GM21528 (cell line): ENCODE results near the gene WDR74.
A peak's percentile ranks its signal among the peaks of the same experiment; 100 is the strongest.
"Not testable (repeated sequence)": the region's sequence is repeated elsewhere in the genome, so short reads cannot be mapped to it uniquely, and the experiment has no call there.

Experiments
- ATAC-seq: cut with Tn5 transposase; IDR thresholded peaks from one replicate; pipeline ENCODE4 v1.9.1; 2021; ENCODE audit warnings: mild to moderate bottlenecking, moderate library complexity; ENCODE audit not compliant: unreplicated experiment, low FRiP score

WDR74 gene

DNA sequence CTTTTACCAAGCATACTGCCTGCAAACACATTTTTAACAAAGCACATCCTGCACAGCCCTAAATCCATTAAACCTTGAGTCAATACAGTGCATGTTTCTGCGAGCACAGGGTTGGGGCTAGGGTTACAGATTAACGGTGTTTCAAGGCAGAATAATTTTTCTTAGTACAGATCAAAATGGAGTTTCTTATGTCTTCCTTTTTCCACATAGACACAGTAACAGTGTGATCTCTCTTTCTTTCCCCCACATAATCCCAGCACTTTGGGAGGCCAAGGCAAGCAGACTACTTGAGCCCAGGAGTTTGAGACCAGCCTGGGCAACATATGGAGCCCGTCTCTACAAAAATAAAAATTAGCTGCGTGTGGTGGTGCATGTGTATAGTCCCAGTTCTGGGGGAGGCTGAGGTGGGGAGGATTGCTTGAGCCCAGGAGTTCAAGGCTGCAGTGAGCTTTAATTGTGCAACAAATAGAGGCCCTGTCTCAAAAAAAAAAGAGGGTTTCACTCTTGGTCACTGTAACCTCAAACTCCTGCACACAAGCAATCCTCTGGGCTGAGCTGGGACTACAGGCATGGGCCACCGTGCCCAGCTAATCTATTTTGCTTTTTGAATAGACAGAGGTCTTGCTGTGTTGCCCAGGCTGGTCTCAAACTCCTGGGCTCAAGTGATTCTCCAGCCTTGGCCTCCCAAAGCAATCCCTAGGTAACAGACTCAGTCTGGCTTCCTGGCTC, 21.6 kb upstream of the WDR74 start:
- no peak for ATAC-seq

DNA sequence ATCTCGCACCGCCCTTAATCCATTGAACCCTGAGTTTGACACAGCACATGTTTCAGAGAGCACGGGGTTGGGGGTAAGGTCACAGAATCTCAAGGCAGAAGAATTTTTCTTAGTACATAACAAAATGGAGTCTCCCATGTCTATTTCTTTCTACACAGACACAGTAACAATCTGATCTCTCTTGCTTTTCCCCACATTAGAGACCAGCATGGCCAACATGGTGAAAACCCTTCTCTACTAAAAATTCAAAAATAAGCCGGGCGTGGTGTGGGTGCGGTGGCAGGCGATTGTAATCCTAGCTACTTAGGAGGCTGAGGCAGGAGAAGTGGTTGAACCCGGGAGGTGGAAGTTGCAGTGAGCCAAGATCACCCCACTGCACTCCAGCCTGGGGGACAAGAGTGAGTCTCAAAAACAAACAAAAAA, 19.9 kb upstream of the WDR74 start:
- not testable (repeated sequence) for ATAC-seq

DNA sequence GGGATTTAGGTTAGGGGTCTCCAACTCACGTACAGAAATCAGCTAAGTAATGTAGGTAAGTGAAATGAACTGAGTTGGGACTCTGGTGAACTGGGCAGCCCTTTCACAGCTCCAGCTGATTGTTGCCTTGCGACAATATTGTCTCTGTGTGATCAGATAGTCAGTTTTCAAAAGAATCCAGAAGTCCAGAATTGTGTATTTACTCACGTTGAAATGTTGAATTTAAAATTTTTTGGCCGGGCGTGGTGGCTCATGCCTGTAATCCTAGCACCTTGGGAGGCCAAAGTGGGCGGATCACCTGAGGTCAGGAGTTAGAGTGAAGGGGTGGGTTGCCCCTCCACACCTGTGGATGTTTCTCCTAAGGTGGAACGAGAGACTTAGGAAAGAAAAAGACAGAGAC, 18.8 kb upstream of the WDR74 start:
- no peak for ATAC-seq

DNA sequence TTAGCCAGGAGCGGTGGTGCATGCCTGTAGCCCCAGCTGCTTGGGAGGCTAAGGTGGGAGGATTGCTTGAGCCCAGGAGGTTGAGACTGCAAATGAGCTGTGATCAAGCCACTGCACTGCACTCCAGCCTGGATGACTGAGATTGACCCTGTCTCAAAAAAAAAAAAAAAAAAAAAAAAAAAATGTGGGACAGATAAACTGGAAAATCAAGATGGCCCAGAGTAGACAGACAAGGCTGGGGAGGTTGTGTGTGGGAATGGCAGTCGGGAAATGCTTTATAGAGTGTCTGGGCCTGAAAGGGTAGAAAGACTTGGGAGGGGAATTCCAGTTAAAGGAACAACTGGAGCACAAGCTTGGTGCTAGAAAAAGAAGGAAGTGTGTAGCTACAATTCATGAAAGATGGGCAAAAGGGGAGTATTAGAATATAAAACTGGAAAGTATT, 18.2 kb upstream of the WDR74 start:
- ATAC-seq: no peak

DNA sequence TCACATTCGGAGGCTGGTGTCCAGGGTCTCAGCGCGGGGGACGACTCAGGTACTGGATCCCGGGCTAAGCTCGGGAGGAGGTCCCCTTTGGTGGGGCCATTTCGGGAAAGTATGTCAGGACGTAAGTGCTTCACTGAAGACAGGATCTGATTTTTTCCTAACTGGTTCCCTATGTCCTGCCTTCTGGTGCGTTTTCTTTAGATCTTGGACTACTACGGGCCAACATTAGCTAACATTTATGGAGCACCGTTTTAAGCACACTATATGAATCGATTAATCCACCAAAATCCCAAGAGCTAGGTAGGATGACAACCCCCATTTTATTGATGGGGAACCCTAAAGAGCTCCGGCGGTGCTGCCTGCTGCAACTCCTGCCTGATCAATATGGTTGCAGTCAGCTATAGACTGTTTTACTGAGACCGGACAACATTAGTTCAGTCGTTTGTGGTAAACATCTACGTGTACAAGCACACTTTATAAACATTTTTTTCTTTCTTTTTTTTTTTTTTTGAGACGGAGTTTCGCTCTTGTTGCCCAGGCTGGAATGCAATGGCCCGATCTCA, 17.0 kb upstream of the WDR74 start:
- no peak for ATAC-seq

DNA sequence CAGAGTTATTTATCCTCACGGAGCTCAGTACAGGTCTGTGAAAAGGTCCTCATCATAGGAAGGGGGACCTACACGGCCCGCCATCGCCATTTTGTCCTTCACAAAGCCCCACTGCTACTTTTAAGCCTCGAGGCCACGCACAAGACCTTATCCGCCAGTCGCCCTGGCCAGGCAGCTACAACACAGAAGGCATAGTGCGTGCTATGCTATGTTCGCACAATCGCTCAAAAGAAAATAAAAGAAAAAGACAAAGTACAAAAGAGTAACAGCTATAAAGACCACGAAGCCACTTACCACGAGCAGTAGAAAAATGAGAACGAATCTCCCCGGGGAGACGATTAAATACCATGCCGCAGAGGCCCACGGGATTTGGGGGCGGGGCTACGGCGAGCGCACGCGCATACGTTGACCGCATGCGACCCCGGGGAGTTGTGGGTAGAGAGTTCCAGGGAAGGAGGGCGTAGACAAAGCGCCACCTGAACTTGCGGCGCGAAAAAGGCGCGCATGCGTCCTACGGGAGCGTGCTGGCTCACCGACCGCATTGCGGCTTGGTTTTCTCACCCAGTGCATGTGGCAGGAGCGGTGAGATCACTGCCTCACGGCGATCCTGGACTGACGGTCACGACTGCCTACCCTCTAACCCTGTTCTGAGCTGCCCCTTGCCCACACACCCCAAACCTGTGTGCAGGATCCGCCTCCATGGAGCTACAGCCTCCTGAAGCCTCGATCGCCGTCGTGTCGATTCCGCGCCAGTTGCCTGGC, 16.4 kb upstream of the WDR74 start:
- ATAC-seq: peak; percentile 85

DNA sequence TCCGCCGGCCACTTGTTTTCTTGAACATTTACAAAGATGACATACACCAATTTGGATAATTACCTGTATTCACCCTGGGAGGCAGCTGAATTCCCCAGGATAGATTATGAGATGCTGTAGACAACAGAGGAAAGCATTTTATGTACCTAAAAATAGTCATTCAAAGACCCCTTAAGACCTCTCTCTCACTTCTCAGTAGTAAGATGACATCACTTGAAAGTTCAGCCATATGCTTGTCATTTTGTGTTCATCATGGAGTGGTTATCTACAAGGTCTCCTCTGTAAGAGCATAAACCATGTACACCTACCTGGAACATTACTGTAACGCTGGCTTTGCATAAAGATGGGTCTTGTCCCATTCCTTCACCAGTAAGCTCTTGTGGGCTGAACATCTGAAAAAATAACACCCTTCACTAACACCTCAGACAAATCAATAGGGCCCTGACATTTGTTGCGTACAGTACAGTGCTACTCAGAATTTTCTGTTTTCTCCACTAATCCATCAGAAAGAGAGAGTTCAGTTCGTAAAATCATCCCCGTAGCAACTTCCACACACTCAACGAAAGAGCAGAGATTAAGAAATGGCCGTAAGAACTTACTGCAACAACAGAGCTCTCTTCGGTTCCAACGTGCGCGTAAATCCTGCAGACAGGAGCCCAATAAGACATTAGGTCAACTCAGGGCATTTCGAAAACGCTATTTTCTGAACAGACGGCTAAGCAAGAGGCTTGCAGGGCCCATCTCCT, 15.6 kb upstream of the WDR74 start:
- no peak for ATAC-seq

DNA sequence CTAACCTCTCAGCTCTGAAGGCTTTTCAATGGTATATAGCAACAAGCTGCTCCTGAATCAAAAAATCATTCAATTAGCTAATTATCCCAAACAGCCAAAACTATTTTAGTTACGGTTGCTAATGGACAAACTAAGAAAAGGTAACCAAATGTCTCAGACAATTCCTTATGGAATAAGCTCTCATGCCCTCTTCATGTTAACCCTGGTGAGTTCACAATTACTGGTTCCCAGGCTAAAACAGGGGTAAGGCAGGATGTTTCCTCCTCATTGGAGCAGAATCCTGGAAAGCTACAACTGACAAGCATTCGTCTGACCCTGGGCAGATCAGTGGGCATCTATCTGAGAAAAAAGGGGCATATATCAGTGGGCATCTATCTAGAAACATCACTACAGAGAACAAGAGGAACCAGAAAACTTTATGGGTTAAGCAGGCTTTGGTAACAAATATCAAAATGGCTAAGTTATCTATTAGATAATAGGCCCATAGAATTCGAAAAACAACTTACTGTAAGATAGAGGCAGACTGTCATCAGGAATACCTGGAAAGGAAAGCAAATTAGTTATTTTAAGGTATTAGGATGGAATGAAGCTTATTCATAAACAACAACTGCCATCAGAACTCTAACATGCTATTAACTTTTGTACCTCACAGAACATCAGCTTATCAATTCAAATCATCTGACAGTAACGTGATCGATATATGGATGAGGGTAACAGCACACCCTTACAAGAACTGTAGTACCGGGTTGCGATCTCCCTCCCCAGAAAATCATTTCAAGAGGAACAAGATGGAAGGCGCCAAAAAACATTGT, 14.8 kb upstream of the WDR74 start:
- ATAC-seq: no peak

DNA sequence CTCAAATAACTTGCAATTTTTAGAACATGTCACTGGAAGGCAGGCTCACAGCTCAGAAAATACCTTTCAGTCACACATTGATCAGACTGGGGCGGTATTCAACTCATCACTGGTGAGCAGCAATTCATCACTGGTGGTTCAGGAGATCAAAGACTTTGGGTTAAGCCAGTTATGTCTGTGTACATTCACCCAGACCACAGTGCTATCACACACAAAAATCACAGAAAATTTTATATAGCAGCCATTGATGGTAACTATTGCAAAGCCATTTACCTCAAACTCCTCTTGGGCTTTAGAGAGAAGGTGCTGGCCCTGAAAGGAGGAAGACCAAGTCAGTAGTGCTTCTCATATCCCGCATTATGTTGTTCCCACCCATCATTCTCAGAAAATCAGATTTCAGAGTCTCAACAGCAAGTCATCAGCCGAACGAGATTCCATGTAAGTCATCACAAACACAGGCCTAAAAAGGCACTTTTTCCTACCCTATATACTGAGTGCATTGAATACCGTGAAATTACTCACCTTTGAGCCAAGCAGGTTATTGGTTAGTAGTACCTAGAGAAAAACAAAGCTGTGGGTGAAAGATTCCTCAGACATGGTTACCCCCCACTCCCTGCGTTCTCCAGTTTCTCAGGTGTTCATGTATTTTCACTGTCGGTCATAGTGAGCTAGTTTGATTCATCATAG, 14.0 kb upstream of the WDR74 start:
- no peak for ATAC-seq

DNA sequence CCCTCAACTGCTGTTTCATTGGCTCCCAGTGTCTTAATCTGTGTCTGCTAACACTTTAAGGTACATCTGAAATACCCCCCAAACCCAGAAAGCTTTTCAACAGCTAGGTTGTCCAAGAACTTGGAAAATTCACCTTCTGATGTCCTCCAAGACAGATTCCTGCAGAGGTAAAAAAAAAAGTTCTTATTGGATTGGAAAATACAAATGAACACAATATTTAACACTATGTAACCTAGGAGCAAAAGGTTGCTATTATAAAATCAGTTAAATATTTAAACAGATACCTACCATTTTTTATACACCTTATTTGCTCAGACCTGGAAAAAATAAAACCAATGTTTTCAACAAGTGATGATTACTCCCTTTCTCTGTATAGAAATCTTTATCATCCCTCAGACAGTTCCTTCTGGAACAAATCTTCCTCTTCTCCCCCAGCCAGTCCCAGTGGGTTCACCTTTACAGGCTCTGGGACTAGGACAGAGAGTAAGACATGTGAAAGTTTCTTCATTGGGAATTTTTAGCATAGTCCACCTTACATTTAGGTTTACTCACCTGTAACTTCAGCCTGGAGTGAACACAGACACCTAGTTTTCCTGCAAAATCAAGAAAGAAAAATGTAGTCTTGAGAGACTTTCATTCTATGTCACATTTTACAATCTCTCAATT, 13.3 kb upstream of the WDR74 start:
- ATAC-seq: no peak

DNA sequence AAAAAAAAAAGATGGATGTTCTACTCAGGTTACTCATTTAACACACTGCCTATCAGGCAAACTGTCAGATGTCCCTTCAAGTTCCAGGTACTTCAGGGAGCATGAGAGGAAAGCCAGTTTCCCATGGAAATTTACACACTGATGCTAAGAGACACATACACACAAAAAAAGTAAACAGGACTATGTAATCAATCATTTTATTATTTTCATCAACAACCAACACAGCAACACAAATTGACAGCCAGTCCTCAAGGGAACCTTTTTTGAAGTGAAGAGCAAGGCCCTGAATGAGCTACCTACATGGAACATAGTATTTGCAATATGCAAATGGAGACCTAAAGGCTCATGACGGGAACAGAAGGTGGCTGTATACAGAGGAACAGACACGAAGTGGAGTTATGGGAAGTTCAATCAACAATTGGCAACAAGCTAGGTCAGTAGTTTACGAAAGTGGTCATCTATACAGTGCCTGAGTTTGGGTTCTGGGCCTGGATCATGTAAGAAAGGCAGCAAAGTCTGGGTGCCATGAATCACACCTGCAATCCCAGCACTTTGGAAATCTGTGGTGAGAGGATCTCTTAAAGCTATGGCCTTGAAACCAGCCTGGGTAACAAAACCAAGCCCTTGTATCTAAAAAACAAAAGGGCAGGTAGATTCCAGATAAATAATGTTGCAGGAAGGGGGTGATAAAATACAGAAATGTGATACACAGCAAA, 12.6 kb upstream of the WDR74 start:
- no peak for ATAC-seq

DNA sequence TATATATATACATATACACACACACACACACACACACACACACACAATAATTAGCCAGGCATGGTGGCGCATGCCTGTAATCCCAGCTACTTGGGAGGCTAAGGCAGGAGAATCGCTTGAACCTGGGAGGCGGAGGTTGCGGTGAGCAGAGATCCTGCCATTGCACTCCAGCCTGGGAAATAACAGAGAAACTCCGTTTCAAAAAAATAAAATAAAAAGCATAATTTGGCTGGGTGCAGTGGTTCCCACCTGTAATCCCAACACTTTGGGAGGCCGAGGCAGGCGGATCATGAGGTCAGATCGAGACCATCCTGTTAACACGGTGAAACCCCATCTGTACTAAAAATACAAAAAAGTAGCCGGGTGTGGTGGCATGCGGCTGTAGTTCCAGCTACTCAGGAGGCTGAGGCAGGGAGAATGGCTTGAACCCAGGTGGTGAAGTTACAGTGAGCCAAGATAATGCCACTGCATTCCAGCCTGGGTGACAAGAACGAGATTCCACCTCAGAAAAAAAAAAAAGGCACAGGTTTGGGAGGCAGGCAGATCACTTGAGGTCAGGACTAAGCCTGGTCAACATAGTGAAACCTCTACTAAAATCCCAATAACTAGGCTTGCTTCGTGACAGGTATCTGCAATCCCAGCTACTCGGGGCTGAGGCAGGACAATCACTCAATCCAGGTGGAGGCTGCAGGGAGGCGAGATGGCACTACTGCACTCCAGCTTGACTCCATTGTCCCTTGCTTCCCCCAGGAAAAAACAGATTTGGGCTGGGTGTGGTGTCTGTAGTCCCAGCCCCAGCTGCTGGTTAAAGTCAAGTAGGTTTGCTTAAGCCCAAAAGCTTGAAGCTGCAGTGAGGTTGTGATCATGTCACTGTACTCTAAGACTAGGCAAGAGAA, 11.8 kb upstream of the WDR74 start:
- ATAC-seq: no peak

DNA sequence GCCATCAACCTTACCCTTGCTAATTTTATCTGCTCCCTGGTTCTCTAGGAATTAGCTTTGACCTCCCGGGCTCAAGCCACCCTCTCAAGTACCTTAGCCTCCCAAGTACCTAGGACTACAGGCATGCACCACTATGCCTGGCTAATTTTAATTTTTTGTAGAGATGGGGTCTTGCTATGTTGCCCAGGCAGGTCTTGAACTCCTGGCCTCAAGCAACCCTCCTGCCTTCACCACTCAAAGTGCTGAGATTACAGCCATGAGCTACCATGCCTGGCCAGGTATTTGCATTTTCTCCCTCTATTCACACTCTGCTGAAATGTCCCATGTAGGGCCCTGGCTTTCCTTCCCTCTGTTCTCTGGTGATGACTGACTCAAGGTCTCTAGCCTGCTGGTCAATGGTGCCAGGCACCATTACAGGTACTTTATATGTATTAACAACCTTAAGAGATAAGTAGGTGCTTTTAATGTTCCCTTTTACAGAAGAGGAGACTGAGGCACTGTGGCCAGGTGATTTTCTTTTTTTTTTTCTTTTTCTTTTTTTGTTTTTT, 8.5 kb upstream of the WDR74 start:
- no peak for ATAC-seq

DNA sequence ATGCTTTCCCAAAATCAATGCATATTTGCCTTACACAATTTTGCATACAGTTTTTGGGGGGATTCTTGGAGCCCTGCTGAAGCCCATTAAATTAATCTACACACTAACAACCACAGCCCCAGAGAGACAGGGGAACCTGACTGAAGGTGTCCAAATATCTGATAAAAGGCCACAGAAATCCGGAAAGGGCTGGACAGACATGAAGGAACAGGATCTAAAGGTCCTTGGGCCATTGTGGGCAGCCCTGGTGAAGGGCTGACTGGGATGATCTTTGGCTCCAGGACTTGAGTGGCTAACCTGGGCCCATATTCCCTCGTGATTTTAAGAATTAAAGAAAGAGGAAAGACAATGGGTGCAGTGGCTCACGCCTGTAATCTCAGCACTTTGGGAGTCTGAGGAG, 6.8 kb upstream of the WDR74 start:
- no peak for ATAC-seq

DNA sequence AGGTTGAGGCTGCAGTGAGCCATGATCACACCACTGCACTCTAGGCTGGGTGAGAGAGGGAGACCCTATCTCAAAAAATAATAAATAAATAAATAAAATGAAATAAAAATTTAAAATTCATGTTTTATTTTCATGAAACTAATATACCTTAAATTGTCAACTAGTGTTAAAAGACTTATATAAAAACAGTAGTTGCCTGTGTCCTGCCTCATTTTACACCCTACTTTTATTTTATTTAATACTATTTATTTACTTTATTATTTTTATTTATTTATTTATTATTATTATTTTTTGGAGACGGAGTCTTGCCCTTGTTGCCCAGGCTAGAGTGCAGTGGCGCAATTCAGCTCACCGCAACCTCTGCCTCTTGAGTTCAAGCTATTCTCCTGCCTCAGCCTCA, 4.8 kb upstream of the WDR74 start:
- no peak for ATAC-seq

DNA sequence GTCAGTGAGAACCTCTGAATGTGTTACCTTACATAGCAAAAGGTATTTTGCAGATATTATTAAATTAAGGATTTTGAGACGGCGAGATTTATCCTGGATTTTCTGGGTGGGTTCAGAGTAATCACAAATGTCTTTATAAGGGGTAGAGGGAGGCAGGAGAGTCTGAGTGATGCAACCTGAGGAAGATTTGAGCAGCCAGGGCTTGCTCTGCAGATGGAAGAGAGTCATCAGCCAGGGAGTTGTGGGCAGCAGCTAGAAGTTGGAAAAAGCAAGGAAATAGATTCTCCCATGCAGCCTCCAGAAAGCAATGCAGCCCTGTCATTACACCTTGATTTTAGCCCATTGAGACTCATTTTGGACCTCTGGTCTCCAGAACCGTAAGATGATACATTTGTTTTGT, 4.1 kb upstream of the WDR74 start:
- ATAC-seq: no peak

DNA sequence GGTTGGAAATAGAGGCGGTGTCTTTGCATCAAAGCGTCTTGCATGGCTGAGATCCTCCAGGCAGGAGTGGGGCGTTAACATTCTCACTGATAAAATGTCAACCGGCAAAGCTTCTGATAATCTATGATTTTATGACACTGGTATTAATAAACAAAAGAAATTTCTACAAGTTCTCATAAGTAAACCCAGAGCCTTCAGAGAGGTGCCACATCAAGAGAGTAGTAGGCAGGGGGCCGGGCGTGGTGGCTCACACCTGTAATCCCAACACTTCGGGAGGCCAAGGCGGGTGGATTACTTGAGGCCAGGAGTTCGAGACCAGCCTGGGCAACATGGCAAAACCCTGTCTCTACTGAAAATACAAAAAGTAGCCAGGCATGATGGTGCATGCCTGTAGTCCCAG, 3.5 kb upstream of the WDR74 start:
- ATAC-seq: not testable (repeated sequence)
